HEK293 (cell line): ENCODE measurements around the gene SMIM14.

Source experiments
- CTCF ChIP-seq: fragments of 450-650 bp; formaldehyde crosslinking; IDR thresholded peaks from 2 replicates; pipeline ENCODE4 v1.5.1; 2016; ENCODE audit warnings: missing biosample characterization, missing genetic modification characterization
- KLF9 ChIP-seq: fragments of 450-650 bp; formaldehyde crosslinking; IDR thresholded peaks from 2 replicates; pipeline ENCODE4 v1.5.1; 2016; ENCODE audit warnings: missing biosample characterization, missing genetic modification characterization, low read depth
- MEIS1 ChIP-seq: sonication (generic); formaldehyde crosslinking; IDR thresholded peaks from 2 replicates; pipeline ENCODE4 v1.8.1; 2022; ENCODE audit warnings: missing genetic modification reagents, mild to moderate bottlenecking, borderline replicate concordance
- SCRT2 ChIP-seq: fragments of 450-650 bp; formaldehyde crosslinking; IDR thresholded peaks from 2 replicates; pipeline ENCODE4 v1.5.1; 2016; ENCODE audit warnings: missing biosample characterization, missing genetic modification characterization
- ZBTB1 ChIP-seq: fragments of 450-650 bp; formaldehyde crosslinking; IDR thresholded peaks from 2 replicates; pipeline ENCODE4 v1.5.1; 2016; ENCODE audit warnings: missing biosample characterization, missing genetic modification characterization
- ZBTB26 ChIP-seq: fragments of 450-650 bp; formaldehyde crosslinking; optimal IDR thresholded peaks from 2 replicates; pipeline ENCODE3; 2016; ENCODE audit warnings: missing biosample characterization, mild to moderate bottlenecking, missing genetic modification characterization
- ZNF280C ChIP-seq: fragments of 450-650 bp; formaldehyde crosslinking; IDR thresholded peaks from 2 replicates; pipeline ENCODE4 v1.5.1; 2016; ENCODE audit warnings: missing biosample characterization, missing genetic modification characterization
- ZNF530 ChIP-seq: fragments of 450-650 bp; formaldehyde crosslinking; IDR thresholded peaks from 2 replicates; pipeline ENCODE4 v1.5.1; 2016; ENCODE audit warnings: low read depth, missing biosample characterization, missing genetic modification characterization
- ZNF549 ChIP-seq: fragments of 450-650 bp; IDR thresholded peaks from 2 replicates; pipeline ENCODE4 v1.5.1; 2018; ENCODE audit warnings: missing biosample characterization, missing genetic modification characterization, mild to moderate bottlenecking, inconsistent platforms, moderate library complexity
- ZNF704 ChIP-seq: fragments of 450-650 bp; formaldehyde crosslinking; IDR thresholded peaks from 2 replicates; pipeline ENCODE4 v1.5.1; 2016; ENCODE audit warnings: missing biosample characterization, missing genetic modification characterization

- TF ChIP-seq CTCF (tag by site-specific recombination): no peak
- no peak for TF ChIP-seq SCRT2
- TF ChIP-seq KLF9 (tag by site-specific recombination): no peak
- TF ChIP-seq ZBTB1 (tag by site-specific recombination): no peak
- no peak for TF ChIP-seq ZNF530 (tag by site-specific recombination)
- no peak for TF ChIP-seq MEIS1 (CRISPR knock-in tag)
- no peak for TF ChIP-seq ZNF549
- TF ChIP-seq ZNF704: no peak
- TF ChIP-seq ZNF280C (tag by site-specific recombination): no peak
- no peak for TF ChIP-seq ZBTB26
Measured at GRCh38 chr4:39655211-39655610, 16.5 kb upstream of the SMIM14 start.
